MM.1S (cell line): Measurements from ENCODE around the gene SPAG16.

Source experiments
- CTCF ChIP-seq: fragments of 300-600 bp; sonication (generic); IDR thresholded peaks from 2 replicates; pipeline ENCODE4 v1.5.1; 2016; ENCODE audit warnings: antibody characterized with exemption, low read length, mixed read lengths
- EZH2 ChIP-seq: fragments of 300-600 bp; sonication (generic); optimal IDR thresholded peaks from 2 replicates; pipeline ENCODE3; 2017; ENCODE audit warnings: low read depth, mild to moderate bottlenecking, antibody characterized with exemption, low read length, mixed read lengths

GRCh38 chr2:213279971-213280370, 4.3 kb upstream of the SPAG16 start:
- no peak for TF ChIP-seq CTCF
- no peak for TF ChIP-seq EZH2
